HG02870 (cell line): ENCODE results near the gene RND1.
A peak's percentile ranks its signal among the peaks of the same experiment; 100 is the strongest.
"Not testable (repeated sequence)": the region's sequence is repeated elsewhere in the genome, so short reads cannot be mapped to it uniquely, and the experiment has no call there.

Experiments used
- ATAC-seq: cut with Tn5 transposase; IDR thresholded peaks from one replicate; pipeline ENCODE4 v1.9.1; 2021; ENCODE audit warnings: mild to moderate bottlenecking, moderate library complexity; ENCODE audit not compliant: unreplicated experiment

The RND1 gene

DNA sequence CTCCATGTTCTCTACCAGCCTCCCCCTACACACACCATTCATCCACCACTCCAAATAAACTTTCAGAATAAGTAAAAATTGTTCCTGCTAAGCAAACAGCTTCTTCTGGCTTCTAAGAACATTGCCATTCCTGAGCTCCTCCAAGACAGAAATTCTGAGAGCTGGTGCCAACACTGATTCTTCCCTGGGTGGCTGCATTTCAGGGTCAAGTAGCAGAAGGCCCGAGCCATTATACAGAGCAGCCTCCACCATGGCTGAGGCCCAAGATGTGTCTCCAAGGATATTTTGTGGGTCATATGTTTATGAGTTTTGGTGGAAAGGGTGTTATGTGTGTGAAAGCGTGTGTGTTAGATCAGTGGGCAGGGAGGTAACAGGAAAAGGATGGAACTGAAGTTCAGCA lies 3.5 kb upstream of the RND1 start:
- ATAC-seq, result no peak

DNA sequence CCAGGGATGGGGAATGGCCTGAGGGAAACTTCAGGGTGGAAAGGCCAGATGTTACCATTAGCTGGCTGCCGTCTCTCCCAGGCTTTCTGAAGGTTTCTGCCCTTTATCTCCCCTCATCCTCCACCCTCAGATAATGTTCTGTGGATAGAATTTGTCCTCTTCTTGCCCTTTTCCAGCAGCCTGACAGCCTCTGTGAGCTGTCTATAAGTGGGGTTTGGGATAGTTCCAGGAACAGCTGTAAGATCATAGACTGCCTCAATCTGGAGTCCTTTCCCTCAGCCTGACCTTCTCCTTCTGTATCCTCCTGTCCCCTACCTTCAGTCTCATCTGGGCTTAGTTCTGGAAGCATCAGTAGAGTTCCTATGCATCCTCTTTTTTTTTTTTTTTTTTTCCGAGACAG lies 2.8 kb upstream of the RND1 start:
- no peak for ATAC-seq

DNA sequence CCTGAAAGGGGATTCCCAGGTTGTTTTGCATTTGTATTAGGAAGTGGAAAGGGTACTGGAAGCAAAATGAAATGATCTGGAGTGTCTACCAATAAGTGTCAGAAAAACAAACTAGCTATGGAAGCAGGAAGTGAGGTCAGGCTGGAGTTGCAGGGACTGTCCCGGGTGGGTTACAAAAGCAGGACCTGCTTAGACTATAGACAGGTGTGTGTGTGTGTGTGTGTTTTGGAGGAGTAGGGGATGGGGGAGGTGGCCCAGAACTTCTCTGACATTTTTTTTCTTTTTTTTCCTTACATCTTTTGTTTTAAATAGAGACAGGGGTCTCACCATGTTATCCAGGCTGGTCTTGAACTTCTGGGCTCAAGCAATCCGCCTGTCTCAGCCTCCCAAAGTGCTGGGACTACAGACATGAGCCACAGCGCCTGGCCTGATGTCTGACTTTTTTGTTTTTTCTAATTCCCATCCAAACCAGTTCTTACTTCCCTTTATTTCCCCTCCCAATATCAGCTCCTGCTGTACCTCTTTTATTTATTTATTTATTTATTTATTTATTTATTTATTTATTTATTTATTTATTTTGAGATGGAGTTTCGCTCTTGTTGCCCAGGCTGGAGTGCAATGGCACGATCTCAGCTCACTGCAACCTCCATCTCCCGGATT lies 512 bp upstream of the RND1 start:
- ATAC-seq, result no peak

DNA sequence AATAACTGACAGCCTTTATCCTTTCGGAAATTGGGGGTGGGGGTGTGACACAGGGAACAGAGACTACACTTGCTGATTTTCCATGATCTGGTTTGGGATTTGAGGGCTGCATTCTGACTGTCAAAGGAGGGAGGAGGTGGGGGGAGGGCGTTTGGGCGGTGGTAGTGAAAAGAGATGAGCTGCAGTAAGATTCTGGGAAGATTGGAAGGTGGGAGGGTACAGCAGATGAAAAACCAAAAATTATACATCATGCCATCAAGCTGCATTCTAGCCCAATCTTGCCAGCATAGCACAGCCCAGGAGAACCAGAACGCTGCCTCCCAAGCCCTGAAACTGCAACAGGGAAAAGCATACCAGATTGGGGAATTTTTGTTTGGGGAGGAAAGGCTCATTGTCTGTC lies 2.4 kb downstream of the RND1 start:
- ATAC-seq, result no peak

DNA sequence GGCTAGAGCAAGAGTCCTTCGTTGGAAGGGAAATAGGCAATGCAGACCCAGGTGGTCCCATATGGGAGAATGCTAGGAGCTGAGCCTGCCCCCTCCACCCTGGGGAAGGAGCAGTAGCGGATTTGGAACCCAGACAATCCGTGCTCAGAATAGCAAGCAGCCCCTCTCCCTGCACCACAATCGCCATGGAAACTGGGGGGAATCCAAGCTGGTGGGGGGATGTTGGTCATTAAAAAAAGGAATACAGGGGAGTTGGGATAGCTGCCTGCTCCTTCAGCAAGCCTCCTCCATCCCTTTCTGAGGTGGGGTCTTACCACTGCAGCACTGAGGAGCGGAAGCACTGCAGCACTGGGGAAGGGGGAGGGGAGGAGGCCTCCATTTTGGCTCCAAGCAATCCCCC lies 2.9 kb downstream of the RND1 start:
- no peak for ATAC-seq

DNA sequence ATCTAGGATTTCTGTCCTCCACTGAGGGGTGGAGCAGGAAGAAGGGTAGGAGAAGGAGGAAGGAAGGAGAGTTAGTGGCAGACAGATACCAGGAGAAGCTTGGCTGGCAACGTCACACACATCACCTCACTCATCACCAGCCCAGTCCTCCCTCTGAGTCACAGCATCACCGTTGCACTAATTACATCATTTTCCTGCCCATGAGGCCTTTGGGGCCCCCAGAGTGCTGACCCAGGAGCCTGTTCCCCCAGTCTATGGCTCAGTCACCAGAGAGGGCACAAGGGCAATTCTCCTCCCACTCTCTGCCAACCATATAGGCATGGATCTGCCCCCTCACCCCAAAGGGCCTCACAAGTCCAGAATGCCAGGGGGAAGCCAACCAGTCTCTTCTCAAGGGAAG lies 4.6 kb downstream of the RND1 start:
- ATAC-seq, result no peak

DNA sequence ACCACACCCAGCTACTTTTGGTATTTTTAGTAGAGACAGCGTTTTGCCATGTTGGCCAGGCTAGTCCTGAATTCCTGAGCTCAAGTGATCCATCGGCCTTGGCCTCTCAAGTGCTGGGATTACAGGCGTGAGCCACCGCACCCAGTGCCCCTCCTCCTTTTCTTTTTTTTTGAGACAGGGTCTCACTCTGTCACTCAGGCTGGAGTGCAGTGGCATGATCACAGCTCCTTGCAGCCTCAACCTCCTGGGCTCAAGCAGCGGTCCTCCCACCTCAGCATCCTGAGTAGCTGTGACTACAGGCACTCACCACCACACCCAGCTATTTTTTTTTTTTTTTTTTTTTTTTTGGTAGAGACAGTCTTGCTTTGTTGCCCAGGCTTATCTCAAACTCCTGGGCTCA lies 5.4 kb downstream of the RND1 start:
- not testable (repeated sequence) for ATAC-seq

DNA sequence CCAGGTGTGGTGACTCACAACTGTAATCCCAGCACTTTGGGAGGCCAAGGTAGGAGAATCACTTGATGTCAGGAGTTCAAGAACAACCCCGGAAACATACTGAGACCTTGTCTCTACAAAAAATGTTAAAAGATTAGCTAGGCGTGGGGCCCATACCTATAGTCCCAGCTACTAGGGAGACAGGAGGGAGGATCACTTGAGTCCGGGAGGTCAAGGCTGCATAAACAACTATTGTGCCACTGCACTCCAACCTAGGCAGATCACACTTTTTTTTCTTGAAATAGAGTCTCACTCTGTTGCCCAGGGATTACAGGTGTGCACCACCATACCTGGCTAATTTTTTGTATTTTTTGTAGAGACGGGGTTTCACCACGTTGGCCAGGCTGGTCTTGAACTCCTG lies 6.1 kb downstream of the RND1 start:
- no peak for ATAC-seq

DNA sequence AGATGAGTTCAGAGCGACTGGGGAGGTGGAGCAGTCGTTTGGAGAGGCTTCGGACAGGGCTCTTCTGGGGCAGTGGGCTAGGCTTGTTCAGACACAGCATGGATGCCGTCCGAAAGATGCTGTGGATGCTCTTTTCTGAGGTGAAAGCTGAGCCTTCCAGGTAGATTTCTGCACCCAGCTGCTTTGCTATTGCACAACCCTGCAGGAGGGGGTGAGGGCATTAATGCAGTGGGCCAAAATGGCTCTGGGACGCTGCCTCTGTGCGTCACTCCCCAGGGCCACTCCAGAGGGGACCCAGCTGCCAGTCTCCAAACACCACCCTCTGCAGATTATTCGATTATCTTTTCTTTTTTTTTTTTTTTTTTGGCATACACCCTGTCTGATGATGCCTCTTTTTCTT lies 7.6 kb downstream of the RND1 start:
- no peak for ATAC-seq

DNA sequence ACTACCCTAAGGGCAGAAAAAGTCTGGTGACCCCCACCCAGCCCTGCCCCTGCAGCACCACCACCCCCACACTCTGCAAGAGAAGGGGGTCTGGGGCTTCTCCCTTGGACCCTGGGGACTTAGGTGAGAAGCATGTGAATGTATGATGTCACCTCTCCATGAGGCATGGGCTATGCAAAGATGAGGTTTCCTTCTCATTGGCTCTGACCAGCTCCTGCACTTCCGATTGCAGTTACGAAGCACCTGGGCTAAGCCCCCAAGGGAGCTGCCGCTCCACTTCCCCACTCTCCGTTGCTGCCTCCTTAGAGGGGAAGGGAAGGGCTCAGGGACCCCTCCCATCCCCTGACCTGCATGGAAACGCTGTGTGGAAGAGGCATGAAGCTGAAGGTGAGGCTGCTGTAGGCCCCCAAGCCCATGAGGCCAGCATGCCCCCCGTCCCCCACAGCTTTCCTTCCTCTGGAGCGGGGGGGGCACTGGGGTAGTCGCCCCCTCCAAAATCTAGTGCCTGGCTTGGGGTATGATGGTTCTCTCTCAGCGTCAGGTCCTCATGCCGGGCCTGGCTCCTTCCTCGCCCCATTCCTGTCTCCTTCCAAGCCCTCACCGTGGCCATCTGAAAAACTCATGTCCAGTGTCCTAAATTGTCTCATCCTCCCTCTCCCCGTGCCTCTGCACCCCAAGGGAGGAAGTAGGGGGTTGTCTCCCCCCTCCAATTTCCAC lies 8.2 kb downstream of the RND1 start:
- no peak for ATAC-seq

DNA sequence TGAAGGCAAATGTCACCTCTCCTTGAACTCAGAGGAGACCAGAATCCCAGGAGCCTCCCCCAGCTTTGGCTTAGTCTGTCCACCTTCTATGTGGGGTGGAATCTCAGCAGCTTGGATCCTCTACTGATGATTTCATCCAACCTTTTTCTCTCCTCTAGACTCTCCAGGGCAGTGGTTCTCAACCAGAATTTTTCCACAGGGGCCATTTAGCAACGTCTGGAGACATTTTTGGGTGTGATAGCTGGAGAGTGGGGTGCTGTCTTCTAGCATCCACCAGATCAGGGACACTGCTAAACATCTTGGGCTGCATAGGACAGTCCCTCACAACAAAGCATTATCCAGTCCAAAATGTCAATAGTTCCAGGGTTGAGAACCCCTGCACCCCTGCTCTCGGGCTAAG lies 9.3 kb downstream of the RND1 start:
- ATAC-seq, result no peak

DNA sequence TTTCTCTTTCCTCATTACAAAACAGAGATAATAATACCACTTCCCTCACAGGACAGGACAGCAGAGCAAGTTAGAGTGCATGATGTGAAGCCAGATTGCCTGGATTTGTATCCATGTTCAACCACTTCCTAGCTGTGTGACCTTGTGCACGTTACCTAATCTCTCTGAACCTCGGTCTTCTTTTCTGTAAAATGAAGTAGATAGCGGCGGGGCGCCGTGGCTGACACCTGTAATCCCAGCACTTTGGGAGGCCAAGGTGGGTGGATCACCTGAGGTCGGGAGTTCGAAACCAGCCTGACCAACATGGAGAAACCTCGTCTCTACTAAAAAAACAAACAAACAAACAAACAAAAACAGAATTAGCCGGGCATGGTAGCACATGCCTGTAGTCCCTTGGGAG lies 10.7 kb downstream of the RND1 start:
- ATAC-seq, result not testable (repeated sequence)

DNA sequence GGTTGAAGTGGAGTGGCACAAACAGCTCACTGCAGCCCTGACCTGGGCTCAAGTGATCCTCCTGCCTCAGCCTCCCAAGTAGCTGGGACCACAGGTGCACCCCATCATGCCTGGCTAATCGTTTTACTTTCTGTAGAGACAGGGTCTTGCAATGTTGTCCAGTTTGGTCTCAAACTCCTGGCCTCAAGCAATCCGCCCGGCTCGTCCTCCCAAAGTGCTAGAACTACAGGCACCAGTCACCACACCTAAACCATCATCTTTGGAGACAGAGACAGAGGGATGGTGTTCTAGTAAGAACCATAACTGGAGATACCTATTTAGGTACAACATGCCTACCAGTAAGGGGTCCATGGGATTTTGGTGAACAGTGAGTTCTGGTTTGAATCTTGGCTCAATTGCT lies 11.2 kb downstream of the RND1 start:
- ATAC-seq, result no peak

DNA sequence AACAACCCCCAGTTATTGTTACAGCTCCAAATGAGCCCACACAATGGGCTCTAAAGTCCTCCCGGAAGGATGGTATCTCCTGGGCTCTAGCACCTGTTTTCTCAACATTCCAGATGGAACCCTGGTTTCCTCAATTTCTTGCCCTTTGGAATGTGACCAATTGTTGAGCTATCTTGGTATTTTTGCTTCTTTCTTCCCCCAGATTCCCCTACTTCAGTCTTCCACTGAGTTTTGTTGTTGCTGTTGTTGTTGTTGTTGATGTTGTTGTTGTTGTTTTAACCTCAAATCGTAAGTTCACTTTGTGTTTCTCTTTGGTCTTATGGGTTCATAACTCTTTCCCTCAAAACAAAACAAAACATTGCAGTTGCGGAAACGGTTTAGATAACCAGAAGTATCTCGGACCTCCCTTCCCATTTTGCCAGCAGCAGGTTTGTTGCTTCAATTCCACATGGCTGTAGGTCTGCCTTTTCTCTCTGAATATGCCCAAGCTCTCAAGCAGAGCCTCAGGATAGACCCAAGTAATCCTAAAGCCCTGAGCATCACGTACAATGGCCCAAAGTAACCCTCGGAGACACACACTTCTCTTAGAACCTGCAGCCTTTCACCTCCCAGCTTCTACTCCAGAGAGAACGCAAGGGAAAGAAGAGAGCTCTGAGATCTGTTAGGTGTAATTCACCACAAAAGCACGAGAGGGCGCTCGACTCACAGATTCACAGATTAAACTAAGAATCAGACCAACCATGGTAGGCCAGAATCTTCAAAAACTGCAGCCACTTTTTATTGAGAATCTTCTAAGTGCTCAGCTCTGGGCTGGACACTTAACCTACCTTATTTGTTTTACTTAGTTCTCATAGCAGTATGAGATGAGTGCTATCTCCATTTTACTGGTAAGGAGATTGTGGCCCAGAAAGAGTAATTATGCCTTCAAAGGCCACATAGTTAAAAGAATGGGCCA lies 12.7 kb downstream of the RND1 start:
- peak; percentile 40 for ATAC-seq

DNA sequence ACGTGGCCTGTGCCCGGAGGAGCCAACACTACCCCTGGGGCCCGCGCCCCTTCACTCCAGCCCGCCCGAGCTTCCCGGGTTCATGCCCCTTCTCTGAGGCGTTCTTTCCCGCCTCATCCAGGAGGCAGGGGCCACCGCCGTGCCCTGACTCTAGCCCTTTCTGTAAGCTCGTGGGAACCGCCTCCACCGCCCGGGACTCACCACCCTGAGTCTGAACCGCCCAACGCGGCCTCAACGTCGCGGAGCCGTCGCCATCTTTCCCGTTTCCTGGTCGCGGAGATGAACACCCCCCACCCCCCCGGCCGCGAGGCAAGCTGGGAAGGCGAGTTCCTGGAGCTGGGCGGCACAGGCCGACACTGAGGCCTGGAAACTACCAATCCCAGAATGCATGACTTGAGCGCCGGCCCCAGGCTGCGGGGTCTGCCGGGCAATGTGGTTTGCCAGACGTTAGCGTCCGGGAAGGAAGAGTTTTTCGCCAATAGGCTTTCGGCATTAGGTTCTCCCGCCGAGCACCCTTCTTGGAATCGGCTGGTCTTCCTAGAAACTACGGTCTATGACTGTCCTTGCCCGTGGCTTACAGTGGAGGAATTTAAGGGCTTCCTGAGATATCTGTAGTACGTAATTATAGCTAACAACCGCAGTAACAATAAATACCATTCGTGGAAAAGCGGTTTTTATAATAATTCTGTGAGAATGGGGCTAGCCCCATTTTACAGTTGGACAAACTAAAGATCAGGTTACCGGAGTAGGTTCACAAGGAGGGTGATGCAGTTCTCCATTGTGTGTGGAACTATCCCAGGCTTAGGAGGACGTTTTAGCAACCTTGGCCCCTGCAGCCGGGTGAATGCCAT lies 13.6 kb downstream of the RND1 start, which contains the start of gene DDX23:
DDX23 (minus strand) TSS at position 281 of the 851 bp plus-strand sequence. CDS start 6,381 bp downstream, outside the sequence.
- ATAC-seq, result peak; percentile 90

DNA sequence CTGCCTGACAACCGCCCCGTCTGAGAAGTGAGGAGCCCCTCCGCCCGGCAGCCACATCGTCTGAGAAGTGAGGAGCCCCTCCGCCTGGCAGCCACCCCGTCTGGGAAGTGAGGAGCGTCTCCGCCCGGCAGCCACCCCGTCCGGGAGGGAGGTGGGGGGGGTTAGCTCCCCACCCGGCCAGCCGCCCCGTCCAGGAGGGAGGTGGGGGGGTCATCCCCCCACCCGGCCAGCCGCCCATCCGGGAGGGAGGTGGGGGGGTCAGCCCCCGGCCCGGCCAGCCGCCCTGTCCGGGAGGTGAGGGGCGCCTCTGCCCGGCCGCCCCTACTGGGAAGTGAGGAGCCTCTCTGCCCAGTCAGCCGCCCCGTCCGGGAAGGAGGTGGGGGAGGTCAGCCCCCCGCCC lies 23.6 kb downstream of the RND1 start:
- not testable (repeated sequence) for ATAC-seq

DNA sequence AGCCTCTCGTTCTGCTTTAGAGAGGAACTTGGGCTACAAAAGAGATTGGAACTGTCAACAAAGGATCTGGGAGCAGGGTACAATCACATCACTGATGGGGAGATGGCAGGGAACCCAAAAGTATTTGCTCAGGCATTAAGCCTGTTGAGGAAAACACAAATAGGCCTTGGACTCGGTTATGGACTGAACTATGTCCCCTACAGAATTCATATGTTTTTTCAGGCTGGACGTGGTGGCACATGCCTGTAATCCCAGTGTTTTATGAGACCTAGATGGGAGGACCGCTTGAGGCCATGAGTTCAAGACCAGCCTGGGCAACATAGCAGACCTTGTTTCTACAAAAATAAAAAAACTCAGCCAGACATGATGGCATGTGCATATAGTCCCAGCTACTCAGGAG lies 27.6 kb downstream of the RND1 start:
- no peak for ATAC-seq

DNA sequence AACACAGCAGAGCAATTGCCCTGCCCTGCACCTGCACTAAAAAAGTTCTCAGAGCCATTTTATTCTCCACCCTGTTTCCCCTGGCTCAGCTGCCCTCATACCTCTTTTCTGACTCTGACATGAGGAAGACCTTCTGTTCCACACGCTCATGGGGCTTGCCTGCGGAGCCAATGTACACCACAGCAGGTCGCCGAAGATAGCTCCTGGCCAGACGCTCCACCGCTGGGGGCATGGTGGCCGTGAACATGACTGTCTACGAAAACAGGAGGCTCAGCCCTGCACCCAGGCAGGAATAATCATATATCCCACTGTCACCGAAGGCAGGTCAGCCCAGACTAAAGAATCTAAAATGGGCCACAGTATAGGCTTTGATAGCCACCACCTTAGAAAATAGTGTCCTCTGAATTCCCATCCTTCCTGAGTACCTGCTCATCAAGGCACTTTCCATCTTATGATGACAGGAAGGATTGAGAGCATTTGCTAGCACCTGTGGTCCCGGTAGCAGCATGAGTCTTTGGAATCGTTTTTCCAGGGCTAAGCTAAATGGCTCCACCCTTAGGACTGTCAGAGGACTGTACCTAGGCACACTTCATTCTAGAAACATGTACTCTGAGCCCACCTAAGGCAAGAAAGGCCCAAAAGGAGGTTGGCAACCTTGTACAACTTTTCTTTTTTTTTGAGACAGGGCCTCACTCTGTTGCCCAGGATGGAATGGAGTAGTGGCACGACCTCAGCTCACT lies 33.2 kb downstream of the RND1 start:
- ATAC-seq, result no peak

DNA sequence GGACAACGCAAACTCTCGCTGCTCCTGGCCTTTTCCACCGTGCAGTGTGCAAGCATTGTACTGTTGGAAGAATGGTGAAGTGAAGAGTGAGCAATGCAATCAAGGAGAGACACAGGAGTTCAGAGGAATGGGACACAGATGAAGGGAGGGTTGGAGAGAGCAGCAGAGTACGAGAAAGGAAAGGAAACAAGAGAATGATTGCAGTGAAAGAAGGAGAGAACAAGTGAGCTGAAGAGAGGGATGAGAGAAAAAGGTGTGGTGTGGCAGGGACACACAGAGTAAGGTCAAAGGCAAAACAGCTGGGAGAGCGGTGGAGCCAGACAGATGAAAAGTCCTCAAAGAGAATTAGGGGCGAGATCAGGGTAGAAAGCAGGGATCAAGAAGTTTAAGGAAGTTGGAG lies 34.4 kb downstream of the RND1 start:
- no peak for ATAC-seq
